NOMO-1 treated with dmso at 0.1 percent for 144 hours (cell line): ENCODE results near the gene NKX2-3.

ENCODE experiments used
- DNase-seq: peaks from one replicate; lab custom pipeline; 2025; ENCODE audit not compliant: unreplicated experiment; lab: John Stamatoyannopoulos, UW

The NKX2-3 gene

DNA sequence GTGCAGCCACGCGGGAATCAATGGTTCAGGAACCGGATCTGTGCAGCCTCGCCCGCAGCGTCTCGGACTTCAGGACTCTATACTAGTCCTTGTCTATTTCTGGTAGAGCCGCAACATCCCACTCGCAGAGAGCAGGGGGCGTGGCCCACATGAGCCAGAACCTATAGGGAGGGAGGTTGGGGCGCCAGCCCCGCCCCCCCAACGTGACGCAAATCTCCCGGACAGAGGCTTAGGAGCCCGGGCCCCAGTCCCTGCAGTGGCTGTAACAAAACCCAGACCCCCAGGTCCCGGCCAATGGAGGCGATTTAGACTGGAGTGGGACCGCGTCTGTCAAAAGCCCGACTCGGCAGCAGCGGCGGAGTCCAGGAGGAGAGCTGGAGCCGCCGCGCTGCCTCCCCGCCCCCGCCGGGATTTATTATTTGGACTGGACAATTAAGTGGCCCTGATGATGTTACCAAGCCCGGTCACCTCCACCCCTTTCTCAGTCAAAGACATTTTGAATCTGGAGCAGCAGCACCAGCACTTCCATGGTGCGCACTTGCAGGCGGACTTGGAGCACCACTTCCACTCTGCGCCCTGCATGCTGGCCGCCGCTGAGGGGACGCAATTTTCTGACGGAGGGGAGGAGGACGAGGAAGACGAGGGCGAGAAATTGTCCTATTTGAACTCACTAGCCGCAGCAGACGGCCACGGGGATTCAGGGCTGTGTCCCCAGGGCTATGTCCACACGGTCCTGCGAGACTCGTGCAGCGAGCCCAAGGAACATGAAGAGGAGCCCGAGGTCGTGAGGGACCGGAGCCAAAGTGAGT, at the start of gene NKX2-3:
TSS of gene NKX2-3 (plus strand) at position 256 of the 809 bp plus-strand sequence. CDS start at position 446, 190 bp downstream.
- no peak for DNase-seq

DNA sequence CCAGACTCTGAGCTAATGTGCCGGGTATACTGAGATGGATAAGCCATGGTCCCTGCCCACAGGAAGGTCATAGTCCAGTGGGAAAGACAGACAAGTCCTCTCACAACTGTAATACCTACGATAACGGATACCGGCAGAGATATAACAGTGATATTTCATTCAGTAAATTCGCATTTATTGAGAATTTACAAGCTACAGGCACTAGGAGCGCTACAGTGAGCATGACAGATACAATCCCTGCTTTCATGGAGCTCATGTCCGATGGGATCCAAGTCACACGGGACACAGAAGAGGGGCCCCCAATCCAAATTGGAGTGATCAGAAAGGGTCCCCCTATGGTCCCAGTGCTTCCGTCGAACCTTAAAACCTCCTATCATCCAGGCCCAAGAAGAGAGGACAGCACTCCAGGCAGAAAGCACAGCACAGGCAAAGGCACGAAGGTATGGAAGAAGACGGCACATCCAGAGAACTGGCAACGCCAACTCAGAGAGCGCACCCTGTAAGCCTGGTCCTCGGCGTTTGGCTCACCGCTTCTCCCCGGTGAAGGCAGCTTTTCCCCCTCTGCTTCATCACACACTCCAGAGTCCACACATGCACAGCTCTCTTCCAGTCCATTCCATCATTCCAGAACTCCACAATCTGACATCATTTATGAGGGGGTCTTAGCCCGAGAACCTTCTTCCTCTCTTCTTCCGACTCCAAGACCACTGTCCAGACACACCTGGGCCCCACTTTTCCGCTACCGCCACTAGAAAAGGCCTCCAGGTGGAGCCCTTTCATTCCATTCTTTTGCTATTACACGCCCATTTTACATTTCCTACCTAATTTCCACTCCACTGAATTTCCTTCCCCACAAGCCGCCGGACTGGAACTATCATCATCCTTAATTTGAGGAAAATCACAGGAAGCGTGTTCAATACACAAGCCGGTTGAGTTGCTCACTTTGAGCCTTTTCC, 47.8 kb upstream of the NKX2-3 start:
- no peak for DNase-seq

DNA sequence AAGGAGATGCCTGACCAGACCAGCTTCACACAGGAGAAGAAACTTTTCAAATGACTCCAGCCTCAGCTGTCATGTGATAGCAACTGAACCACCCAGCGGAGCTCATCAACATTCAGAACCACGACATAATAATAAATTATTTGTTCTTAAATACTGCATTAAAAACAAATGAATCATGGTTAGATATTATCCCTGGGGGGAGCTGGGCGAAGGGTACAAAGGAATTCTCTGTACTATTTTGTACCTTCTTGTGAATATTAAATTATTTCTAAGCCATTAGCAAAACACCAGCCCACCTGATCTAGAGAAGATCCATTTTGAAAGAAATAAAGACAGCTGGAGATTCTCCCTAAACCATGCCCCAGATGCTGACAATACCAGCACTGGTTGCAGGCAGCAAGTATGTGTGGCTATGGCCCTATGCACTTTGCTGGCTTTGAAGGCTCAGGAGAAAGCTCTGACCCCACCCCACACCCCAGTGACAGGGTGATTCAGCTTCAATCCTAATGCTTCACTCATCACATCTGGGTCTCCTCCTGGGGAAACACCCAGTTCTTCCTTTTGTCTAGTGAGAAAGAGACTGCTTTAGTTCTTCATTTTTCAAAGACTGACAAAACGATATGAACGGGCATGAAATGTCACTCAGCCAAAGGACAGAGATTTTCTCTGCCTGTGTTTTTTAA, 45.5 kb upstream of the NKX2-3 start:
- no peak for DNase-seq

DNA sequence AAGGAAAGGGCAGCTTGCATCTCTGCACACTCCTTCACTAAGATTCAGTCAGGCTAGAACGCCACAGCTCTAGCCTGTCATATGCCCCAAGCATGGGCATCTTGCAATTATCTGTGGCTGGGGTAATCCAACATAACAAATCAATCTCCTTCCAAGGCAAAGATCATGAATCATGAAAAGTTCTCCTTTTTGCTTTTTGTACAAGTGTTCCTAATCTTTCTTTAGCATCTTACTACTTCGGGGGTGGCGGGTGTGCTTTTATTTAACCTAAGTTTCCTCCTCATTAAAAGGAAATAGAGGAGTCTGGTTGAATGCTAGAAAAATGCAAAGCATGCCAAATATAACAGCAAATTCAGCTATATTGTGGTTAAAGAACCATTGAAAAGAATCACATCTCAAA, 43.5 kb upstream of the NKX2-3 start:
- no peak for DNase-seq

DNA sequence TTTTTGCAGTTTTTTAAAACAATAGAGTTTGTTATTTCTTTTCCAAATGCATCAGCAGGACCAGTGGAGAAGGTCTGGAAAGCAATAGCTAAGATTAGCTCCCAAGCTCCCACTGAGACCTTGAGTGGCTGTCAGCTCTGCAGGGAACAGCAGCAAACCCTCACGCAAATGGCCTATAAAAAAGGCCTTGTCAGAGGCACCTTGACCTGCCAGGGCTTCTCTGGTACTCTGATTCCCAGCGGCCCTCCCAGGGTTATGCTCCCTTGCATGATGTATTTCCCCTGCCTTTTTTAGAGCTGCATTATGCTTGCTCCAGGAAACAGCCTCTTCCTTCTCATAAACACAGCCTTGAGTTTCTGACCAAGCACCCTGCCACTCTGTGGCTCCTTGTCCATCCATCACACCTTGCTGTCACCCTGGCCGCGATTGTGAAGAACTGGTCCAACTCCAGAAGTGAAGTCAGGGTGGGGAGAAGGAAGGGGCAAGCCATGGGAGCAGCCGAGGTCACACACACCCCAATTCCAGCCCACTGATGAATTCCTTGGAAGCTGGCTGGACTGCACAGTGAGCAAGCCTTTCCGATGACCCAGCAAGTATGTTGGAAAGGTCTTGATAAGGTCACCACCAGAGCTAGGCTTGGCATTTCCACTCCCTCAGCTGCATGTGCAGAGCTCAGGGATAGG, 35.3 kb upstream of the NKX2-3 start:
- no peak for DNase-seq

DNA sequence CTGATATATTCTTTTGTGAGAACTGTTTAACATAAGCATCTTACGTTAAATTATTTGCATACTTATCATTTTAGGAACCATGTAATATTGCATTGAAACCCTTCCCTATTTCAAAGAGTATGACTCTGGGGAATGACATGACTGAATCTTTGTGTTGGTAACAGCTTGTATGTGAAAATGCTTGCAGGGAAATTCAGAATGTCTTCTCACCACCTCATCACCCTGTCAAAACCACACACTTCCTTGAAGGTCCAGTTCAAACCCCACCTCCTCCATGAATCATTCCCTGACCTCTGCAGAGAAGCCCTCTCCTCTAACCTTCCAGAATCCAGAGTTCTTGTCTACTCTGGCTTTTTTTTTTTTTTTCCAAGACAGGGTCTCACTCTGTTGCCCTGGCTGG, 26.3 kb upstream of the NKX2-3 start:
- no peak for DNase-seq

DNA sequence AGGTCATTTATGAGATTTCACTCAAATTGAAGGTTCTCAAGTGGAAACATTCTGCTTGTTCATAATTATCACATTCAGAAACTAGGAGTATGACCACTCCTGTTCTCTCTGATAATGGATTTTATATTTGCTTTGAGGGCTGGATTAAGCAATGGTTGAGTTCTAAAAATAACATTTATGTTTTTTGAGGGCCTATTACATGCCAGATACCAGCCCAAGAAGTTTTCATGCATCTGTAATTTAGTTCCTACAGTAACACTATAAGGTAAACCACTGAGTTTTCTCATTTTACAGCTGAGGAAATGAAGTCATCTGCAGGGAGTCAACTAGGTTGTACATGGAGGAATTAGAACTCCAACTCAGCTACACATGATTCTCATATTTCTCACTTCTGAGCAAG, 25.5 kb upstream of the NKX2-3 start:
- no peak for DNase-seq

DNA sequence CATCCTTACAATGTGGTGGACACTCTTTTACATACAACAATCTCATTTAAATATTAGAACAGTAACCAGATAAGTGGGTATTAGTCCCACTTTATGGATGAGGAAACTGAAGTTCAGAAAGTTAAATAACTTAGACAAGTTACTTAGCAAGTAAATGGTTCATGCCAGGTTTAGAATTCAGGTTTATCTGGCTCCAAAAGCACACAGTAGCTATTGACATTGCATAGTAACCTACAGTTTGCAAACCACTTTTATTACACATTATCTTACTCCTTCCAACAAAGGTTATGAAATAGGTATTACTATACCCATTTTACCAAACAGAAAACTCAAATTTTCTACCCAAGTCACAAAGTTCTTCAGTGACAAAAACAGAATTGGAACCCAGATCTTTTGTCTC, 19.7 kb upstream of the NKX2-3 start:
- DNase-seq, result no peak

DNA sequence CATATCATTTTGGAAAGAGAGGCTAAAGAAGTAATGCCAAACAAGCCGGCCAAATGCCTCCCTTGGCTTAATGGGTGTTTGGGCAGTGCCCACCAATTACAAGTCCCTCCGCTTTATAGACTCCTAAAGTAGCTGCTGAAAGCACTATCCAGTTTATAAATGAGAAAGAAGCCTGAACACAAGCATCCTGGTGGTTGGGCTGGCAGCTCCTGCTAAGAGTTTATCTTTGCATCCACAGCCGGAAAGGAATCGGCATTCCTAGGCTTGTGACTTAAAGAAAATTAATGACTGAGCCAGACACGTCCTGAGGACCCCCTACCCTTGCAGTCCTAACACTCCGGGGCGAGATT, 13.1 kb upstream of the NKX2-3 start:
- DNase-seq, result no peak

DNA sequence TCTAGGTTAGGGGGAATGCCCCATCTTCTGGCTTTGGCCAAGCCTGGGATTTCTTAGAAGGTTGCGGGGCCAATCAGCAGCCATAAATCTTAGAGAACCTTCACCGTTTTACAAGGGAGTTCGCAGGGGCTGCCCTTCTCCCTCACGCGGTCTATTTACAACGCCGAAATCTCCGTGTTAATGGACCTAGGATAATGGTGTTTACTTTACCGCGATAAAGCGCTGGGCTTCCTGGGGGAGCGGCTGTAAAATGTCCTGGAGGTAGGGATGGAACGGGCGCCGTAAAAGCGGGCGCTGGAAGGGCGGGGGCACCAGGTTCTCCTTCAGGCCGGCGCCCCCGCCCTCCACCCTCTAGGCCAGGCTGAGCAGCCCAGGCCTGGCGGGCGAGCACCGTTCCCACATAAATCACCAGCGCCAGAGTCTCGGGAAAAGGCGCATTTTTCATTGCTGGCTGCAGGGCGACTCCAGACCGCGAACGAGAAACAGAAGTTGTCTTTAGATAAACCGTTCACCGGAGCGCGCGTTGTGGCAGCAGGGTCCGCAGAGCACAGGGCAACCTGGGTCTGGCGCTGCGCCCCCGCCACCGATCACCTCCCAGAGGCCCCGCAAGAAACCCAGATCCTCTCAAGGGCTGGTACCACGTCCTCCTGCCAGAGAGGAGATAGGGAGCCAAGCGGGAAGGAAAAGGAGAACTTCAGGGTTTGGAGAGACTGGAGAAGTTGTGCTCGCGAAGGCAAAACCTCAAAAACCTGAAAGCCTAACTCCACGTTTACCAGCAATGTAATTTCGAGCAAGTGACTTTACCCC, 12.5 kb upstream of the NKX2-3 start:
- no peak for DNase-seq

DNA sequence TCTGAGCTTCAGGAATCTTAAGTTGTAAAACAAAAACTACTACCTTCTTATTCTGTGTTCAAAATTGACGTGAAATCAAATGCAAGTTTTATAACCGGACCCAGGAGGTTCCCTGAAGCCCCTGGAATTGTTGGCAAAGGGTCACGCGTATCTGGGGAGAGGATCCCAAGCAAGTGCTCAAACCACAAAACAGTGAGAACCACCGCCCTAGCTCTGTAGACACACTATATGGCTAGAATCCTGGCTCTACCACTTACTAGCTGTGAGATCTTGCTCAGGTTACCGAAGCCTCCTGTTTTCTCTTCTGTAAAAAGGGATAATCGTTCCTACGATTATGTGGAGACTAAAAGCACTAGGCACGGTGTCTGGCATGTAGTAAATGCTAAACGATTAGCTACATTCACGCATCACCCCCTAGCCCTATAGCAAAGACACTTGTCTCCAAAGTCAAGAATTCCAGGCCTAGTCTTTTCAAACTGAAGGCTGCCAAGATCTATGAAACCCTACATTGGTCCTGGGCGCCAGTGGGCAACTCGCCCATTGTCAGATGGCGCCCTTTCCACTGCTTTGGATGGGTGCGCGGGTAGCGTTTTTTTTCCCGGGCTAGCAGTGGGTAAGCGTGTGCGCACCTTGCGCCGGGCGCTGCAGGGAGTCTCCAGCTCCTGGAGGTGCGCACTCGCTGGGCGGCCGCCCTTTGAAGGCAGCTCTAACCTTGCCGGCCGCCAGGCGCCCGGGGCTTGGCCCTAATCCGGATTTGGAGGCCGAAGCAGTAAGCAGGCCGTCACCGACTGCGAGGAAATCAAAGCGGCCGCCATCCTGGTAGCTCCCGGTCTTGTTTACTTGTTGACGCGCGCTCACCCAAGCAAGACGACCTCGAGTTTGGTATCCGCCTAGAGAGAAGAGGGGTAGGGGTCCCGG, 11.6 kb upstream of the NKX2-3 start:
- DNase-seq, result no peak

DNA sequence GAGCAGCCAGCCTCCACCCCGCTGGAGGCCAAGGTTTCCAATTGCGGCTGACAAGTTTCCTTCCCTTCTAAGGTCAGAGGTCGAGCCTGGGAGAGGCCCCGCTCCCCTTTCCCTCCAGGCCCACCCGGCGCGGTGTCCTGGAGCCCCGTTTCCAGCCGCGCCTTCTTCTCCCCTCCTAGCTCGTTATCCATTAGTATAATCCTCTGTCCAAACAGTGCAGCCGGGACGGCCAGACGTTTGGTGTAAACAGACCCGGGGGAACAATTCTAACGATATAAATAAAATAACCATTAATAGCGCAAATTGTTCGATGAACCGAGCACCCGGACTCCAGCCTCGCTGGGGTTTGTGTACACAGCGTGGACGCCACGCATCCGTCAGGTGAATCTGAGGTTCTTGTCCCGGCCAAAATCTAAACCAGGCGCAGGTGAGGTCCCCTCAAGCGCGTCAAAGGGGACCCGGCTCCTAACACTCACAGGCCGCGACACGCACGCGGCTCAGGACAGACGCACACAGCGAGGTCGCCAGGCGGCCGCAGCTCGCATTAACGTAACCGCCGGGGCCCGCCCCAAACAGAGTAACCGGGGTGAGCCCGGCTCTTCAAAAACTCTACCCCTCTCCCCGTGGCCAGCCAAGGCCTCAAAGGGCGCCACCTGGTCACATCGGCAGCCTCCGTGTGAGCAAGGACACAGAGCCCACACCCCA, 10.8 kb upstream of the NKX2-3 start:
- no peak for DNase-seq

DNA sequence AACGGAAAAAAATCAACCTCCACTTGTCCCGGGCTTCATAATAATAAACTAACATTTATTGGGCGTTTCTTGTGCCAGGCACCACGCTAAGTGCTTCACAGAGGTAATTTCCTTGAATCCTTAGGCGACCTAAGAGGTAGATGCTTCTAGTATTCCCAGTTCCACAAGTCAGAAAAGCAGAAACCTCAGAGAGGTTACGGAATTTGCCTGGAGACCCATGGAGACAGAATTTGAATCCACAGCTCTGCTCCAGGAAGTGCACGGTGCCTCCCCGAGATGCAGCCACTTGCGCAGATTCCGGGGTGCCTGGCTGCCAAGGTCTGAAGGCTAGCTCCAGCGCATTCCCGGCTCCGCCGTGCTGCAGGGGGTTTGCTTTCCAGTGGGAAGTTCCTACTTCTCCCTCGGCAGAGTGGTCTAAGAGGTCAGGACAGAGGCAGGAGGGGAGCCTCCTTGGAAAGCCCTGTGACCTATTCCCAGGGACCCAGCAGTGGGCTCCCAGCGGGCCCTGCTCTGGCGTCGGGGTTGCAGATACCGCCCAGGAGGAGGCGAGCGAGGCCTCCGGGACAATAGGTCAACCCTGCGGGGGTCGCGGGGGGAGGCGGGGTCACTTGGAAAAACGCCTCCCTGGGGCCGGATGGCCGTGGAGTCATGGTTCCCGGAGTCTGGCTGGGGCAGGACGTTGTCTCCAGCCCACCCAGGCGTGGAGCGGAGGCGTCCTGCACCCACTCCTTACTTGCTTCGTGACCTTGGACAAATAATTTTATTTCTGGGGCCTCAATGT, 10.1 kb upstream of the NKX2-3 start:
- no peak for DNase-seq

DNA sequence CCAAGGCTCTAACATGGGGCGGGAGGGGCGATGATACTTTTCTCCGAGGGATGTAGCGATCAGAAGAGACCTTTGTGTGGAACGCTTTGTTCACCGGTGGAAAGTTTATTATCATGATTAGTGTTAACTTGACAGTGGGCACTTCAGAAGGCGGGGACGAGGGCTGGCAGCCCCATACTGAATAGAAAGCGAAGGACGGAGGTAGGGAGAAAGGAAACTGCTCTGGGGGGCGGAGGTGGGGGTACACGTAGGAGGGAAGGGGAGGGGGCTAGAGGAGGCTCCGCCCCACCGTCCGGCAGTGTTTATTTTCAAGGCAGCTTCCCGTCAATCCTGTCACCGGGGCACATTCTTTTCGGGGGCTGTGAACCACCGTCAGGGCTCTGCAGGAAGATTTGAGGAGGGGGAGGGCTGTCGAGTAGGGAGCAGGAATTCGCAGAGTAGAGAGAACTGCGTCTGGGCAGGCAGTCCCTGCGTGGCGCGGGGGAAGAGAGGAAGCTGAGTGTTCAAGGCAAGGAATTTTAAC, 9.4 kb upstream of the NKX2-3 start:
- DNase-seq, result no peak

DNA sequence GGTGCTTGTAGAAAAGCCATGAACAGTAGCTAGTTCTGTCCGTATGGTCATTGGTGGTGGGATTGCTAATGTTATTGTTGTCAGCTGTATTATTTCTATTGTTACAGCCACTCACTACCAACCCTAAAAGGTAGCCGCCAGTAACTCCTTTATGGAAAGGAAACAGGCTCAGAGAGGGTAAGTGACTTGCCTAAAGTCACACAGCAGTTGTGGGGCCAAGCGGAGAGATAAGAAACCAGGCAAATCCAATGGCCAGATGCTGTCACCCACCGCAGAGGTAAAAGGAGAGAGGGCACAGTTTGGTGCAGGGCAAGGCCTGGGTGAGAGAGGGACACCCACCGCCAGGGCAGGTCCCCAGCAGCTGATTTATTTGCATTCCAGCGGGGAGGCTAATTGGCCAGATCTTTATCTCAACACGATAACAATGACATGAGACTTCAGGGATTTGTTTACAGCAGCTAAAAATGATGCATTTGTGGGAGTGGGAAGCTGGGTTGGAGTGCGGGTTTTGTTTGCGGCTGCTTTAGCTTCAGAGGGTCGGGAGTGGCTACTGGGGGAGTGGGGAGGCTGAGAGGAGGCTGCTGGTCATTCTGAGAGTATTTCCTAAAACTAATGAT, 8.6 kb upstream of the NKX2-3 start:
- no peak for DNase-seq

DNA sequence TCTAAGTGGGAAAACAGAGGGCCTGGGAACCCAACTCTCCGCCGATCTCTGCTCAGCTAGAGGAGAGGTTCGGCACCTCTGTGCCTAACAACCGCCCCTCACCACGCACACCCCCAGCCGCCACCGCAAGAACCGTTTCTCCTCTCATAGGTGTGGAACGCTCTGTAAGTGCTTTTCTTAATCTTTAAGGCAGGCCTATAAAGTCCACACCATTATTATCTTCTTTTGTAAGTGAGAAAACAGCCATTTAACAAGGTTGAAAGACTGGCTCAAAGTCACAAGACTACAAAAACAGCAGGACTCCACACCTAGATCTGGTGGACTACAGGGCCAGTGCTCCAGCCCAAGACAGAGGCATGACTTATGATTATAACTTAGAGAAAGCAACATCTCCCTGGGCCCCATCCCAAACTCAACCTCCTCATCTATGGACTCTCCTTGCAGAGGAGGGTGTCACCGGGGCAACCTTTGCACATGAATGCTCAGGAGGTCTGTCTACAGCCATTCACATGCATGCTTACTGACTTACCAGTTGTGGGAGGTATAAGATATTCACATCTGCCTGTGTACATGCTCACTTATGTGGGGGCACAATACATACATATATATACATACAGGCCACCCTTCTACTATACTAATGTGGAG, 7.9 kb upstream of the NKX2-3 start:
- no peak for DNase-seq

DNA sequence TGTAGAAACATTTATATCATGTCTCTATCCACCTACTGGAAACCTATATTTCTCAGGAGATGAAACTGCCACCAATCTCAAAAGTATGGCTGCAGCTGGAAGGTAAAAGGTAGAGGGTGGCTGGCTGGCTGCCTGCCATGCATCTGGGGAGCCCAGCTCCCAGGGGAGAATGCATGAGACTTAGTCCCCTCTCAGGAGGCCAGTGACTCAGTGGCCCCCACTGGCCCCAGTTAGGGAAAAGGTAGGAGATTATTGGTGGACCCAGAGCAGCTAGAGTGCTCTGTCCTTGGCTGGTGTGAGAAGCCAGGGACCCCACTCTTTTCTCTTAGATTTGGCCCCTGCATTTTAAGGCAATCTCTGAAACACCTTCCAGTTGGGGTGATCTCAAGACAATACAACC, 6.8 kb upstream of the NKX2-3 start:
- no peak for DNase-seq
